ENCODE measurements around the gene CALD1.

DNA sequence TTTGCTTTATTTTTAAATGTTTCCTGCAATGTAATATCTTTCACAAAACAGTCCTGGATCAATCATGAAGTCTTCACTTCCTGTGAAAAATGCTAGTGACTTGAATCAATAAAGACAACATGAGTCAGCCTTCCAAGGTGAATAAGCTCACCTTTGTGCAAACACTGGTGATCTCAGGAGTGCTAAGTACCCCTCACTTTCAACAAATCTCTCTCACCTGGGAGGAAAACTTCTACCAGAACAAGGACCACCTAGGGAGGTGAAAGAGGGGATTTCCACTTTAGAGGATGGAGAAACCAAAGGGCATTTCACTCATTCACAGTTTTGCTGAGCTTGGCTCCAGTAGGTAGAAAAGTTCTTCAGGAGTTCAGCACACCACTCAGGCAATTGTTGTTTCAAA, 64.8 kb downstream of the CALD1 start:
- no peak for TF ChIP-seq EZH2 (IDR thresholded peaks at IDR 0.05; ENCODE audit: low read depth, unreplicated experiment)
- TF ChIP-seq, protein P1, sequence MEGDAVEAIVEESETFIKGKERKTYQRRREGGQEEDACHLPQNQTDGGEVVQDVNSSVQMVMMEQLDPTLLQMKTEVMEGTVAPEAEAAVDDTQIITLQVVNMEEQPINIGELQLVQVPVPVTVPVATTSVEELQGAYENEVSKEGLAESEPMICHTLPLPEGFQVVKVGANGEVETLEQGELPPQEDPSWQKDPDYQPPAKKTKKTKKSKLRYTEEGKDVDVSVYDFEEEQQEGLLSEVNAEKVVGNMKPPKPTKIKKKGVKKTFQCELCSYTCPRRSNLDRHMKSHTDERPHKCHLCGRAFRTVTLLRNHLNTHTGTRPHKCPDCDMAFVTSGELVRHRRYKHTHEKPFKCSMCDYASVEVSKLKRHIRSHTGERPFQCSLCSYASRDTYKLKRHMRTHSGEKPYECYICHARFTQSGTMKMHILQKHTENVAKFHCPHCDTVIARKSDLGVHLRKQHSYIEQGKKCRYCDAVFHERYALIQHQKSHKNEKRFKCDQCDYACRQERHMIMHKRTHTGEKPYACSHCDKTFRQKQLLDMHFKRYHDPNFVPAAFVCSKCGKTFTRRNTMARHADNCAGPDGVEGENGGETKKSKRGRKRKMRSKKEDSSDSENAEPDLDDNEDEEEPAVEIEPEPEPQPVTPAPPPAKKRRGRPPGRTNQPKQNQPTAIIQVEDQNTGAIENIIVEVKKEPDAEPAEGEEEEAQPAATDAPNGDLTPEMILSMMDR (conservative IDR thresholded peaks at IDR 0.05; ENCODE audit: low read depth in 2 of 2): no peak

Measured in GM23338 (cell line).